Kidney epithelial cell (primary cell): Measurements from ENCODE around the gene SPAG16. TPM values are rescaled to one million over a fixed set of nuclear protein-coding genes. Genes with fewer than 3 reads are reported as not detected.

Experiments used
- DNase-seq: peaks from one replicate; pipeline ENCODE4 v3.0.0-alpha.2; 2010; ENCODE audit warnings: low read depth
- H3K27me3 ChIP-seq: 2 replicates; pipeline ENCODE4 v1.6.0; 2011; ENCODE audit warnings: low read length; ENCODE audit not compliant: control insufficient read depth, insufficient read depth
- H3K36me3 ChIP-seq: 2 replicates; pipeline ENCODE4 v1.5.1; 2011; ENCODE audit warnings: low read length; ENCODE audit not compliant: control insufficient read depth, insufficient read depth
- H3K4me3 ChIP-seq: 2 replicates; pipeline ENCODE4 v1.5.1; 2011; ENCODE audit warnings: low read depth, mild to moderate bottlenecking, control low read depth, low read length
- CTCF ChIP-seq: IDR thresholded peaks from 2 replicates; pipeline ENCODE4 v1.5.1; 2011; ENCODE audit warnings: mild to moderate bottlenecking, moderate library complexity, low read length, control low read depth, inconsistent platforms; ENCODE audit not compliant: insufficient read depth, poor library complexity, severe bottlenecking
- total RNA-seq: library from RNA; depleted of rRNA; stranded (reverse); fragments of >200 nt; gene quantifications from 2 replicates; pipeline ENCODE4 v1.2.3, GENCODE V29; 2015

SPAG16 gene
- total RNA-seq, 1 donor from 2014 or later, result 16.1 TPM

GRCh38 chr2:214217599-214217998, 933.3 kb downstream of the SPAG16 start:
- Histone ChIP-seq H3K4me3 (no peak overlapping the region), H3K27me3 (no peaks in the 10 kb centered on the region), H3K36me3 (no peaks in the 10 kb centered on the region)
- no peak for TF ChIP-seq CTCF
- DNase-seq, result no peak

GRCh38 chr2:214220251-214220650, 936.0 kb downstream of the SPAG16 start:
- Histone ChIP-seq H3K4me3 (no peak overlapping the region), H3K27me3 (no peaks in the 10 kb centered on the region), H3K36me3 (no peaks in the 10 kb centered on the region)
- TF ChIP-seq CTCF, result no peak
- DNase-seq, result no peak

- TF ChIP-seq CTCF, result no peak
- no peak for DNase-seq
- Histone ChIP-seq H3K4me3 (no peak overlapping the region), H3K36me3 (no peaks in the 10 kb centered on the region), H3K27me3 (no peaks in the 10 kb centered on the region)
These were observed 941.8 kb downstream of the SPAG16 start for GRCh38 chr2:214226061-214226460.

- DNase-seq, result no peak
- no peak for TF ChIP-seq CTCF
These were observed 948.0 kb downstream of the SPAG16 start for GRCh38 chr2:214232271-214232670.

GRCh38 chr2:214233164-214233563, 948.9 kb downstream of the SPAG16 start:
- Histone ChIP-seq H3K27me3 (no peaks in the 10 kb centered on the region), H3K4me3 (no peak overlapping the region), H3K36me3 (no peaks in the 10 kb centered on the region)
- no peak for TF ChIP-seq CTCF
- no peak for DNase-seq

More at GRCh38 chr2:214232271-214232670, 948.0 kb downstream of the SPAG16 start:
- no peak overlapping the region for H3K4me3 ChIP-seq
- H3K27me3 ChIP-seq, result no peaks in the 10 kb centered on the region
- no peaks in the 10 kb centered on the region for H3K36me3 ChIP-seq

GRCh38 chr2:214242797-214243196, 958.5 kb downstream of the SPAG16 start:
- Histone ChIP-seq H3K27me3 (no peaks in the 10 kb centered on the region), H3K4me3 (no peak overlapping the region), H3K36me3 (no peaks in the 10 kb centered on the region)
- no peak for DNase-seq
- TF ChIP-seq CTCF, result no peak
